Suprapubic skin (tissue), 4 donors: ENCODE results near the gene CCDC57.

Source experiments
- POLR2A ChIP-seq, 2 donors: fragments of 450-650 bp; IDR thresholded peaks; one replicate each; pipeline ENCODE4 v1.6.1; 2017; ENCODE audit warnings: antibody characterized with exemption in 2 of 2, mild to moderate bottlenecking in 2 of 2, moderate library complexity in 2 of 2
- POLR2AphosphoS5 ChIP-seq, 3 donors: sonication (generic); formaldehyde crosslinking; IDR thresholded peaks; one replicate each; pipeline ENCODE4 v1.6.1; 2017; ENCODE audit warnings: antibody characterized with exemption in 3 of 3
- TF ChIP-seq, protein P1 (sequence below), 2 donors: fragments of 200-600 bp in 1 of 2; fragments of 450-650 bp in 1 of 2; sonication (generic) in 1 of 2; IDR thresholded peaks; one replicate each; pipeline ENCODE4 v1.5.1; 2016 to 2019; ENCODE audit warnings: antibody characterized with exemption in 2 of 2, mild to moderate bottlenecking in 1 of 2, moderate library complexity in 1 of 2

- TF ChIP-seq POLR2AphosphoS5 (IDR thresholded peaks at IDR 0.05), result no peak
- TF ChIP-seq, protein P1, sequence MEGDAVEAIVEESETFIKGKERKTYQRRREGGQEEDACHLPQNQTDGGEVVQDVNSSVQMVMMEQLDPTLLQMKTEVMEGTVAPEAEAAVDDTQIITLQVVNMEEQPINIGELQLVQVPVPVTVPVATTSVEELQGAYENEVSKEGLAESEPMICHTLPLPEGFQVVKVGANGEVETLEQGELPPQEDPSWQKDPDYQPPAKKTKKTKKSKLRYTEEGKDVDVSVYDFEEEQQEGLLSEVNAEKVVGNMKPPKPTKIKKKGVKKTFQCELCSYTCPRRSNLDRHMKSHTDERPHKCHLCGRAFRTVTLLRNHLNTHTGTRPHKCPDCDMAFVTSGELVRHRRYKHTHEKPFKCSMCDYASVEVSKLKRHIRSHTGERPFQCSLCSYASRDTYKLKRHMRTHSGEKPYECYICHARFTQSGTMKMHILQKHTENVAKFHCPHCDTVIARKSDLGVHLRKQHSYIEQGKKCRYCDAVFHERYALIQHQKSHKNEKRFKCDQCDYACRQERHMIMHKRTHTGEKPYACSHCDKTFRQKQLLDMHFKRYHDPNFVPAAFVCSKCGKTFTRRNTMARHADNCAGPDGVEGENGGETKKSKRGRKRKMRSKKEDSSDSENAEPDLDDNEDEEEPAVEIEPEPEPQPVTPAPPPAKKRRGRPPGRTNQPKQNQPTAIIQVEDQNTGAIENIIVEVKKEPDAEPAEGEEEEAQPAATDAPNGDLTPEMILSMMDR (IDR thresholded peaks at IDR 0.05), result no peak
- TF ChIP-seq POLR2A (IDR thresholded peaks at IDR 0.05), result no peak
Measured at GRCh38 chr17:82108038-82108437, 104.6 kb downstream of the CCDC57 start.
